HuH-7.5 (cell line): ENCODE results near the gene AGAP9.
"Not testable (repeated sequence)": the region's sequence is repeated elsewhere in the genome, so short reads cannot be mapped to it uniquely, and the experiment has no call there.

Source experiments
- DNase-seq: peaks from one replicate; pipeline ENCODE4 v3.0.0; 2011; ENCODE audit warnings: low spot score

AGAP9 gene

GRCh38 chr10:47485943-47486342 lies 37.5 kb downstream of the AGAP9 start:
- not testable (repeated sequence) for DNase-seq

- DNase-seq = not testable (repeated sequence)
Measured at GRCh38 chr10:47484786-47485185, 38.7 kb downstream of the AGAP9 start.

- not testable (repeated sequence) for DNase-seq
Measured at GRCh38 chr10:47483923-47484322, 39.5 kb downstream of the AGAP9 start, which contains the start of gene ANXA8. Gene ANXA8, minus strand, starts transcription at chr10:47484115. Its CDS starts 182 bp downstream, at chr10:47483933.

GRCh38 chr10:47482367-47482766 lies 41.1 kb downstream of the AGAP9 start:
- not testable (repeated sequence) for DNase-seq

GRCh38 chr10:47481768-47482181 lies 41.7 kb downstream of the AGAP9 start:
- DNase-seq = not testable (repeated sequence)

- not testable (repeated sequence) for DNase-seq
Measured at GRCh38 chr10:47481182-47481766, 42.2 kb downstream of the AGAP9 start.

GRCh38 chr10:47480133-47480532 lies 43.3 kb downstream of the AGAP9 start:
- DNase-seq = not testable (repeated sequence)

- DNase-seq = not testable (repeated sequence)
Measured at GRCh38 chr10:47478114-47478513, 45.3 kb downstream of the AGAP9 start.

GRCh38 chr10:47477078-47477477 lies 46.4 kb downstream of the AGAP9 start:
- DNase-seq = not testable (repeated sequence)

GRCh38 chr10:47475101-47475500 lies 48.3 kb downstream of the AGAP9 start:
- not testable (repeated sequence) for DNase-seq

- DNase-seq = not testable (repeated sequence)
Measured at GRCh38 chr10:47473516-47473915, 49.9 kb downstream of the AGAP9 start.

GRCh38 chr10:47472647-47473046 lies 50.8 kb downstream of the AGAP9 start:
- not testable (repeated sequence) for DNase-seq

- DNase-seq = not testable (repeated sequence)
Measured at GRCh38 chr10:47472072-47472471, 51.4 kb downstream of the AGAP9 start.

GRCh38 chr10:47468731-47469528 lies 54.5 kb downstream of the AGAP9 start:
- not testable (repeated sequence) for DNase-seq

GRCh38 chr10:47467957-47468356 lies 55.5 kb downstream of the AGAP9 start:
- DNase-seq = not testable (repeated sequence)

- not testable (repeated sequence) for DNase-seq
Measured at GRCh38 chr10:47467458-47467857, 56.0 kb downstream of the AGAP9 start.

GRCh38 chr10:47465216-47465917 lies 58.1 kb downstream of the AGAP9 start:
- DNase-seq = not testable (repeated sequence)

GRCh38 chr10:47462577-47463358 lies 60.7 kb downstream of the AGAP9 start:
- not testable (repeated sequence) for DNase-seq

- not testable (repeated sequence) for DNase-seq
Measured at GRCh38 chr10:47461261-47461687, 62.2 kb downstream of the AGAP9 start.

GRCh38 chr10:47458466-47459154 lies 64.8 kb downstream of the AGAP9 start:
- no peak for DNase-seq

- no peak for DNase-seq
Measured at GRCh38 chr10:47457826-47458225, 65.6 kb downstream of the AGAP9 start.
